A673 (cell line): Measurements from ENCODE around the gene SNX24. TPM values are rescaled to one million over a fixed set of nuclear protein-coding genes. Genes with fewer than 3 reads are reported as not detected.
A peak's percentile ranks its signal among the peaks of the same experiment; 100 is the strongest.
"Not testable (repeated sequence)": the region's sequence is repeated elsewhere in the genome, so short reads cannot be mapped to it uniquely, and the experiment has no call there.

Source experiments
- BruUV-seq: library from RNA; stranded (reverse); fragments of 400-500 nt; replicated peaks from 2 replicates; lab custom pipeline; 2021; lab: Mats Ljungman, UMichigan
- CTCF ChIA-PET: fragments of 300-600 bp; sonication (Branson Sonifier 250); formaldehyde crosslinking; loops from one replicate; lab custom pipeline; 2022; ENCODE audit warnings: antibody characterized with exemption; lab: Charles Lee
- POLR2A ChIA-PET: fragments of 300-600 bp; sonication (Branson Sonifier 250); formaldehyde crosslinking; loops from one replicate; lab custom pipeline; 2022; ENCODE audit warnings: antibody characterized with exemption; ENCODE audit not compliant: low non-redundant PET; lab: Charles Lee
- DNase-seq: peaks from one replicate; pipeline ENCODE4 v3.0.0-alpha.2; 2015; ENCODE audit warnings: low spot score
- H3K27ac ChIP-seq: fragments of 200-600 bp; sonication (generic); 2 replicates; pipeline ENCODE4 v1.5.1; 2016; ENCODE audit warnings: mixed run types, low read depth, mild to moderate bottlenecking, mixed read lengths, antibody characterized with exemption, low read length; ENCODE audit not compliant: poor library complexity, severe bottlenecking
- H3K27me3 ChIP-seq: fragments of 200-600 bp; sonication (generic); replicated peaks from 2 replicates; pipeline ENCODE4 v1.6.1; 2017; ENCODE audit warnings: mixed run types, low read depth, mild to moderate bottlenecking, mixed read lengths, antibody characterized with exemption, low read length; ENCODE audit not compliant: insufficient read depth, poor library complexity
- H3K36me3 ChIP-seq: fragments of 200-600 bp; sonication (generic); 2 replicates; pipeline ENCODE4 v1.6.1; 2016; ENCODE audit warnings: mixed run types, mild to moderate bottlenecking, mixed read lengths, antibody characterized with exemption, low read length; ENCODE audit not compliant: insufficient read depth, poor library complexity, severe bottlenecking
- H3K4me1 ChIP-seq: fragments of 200-600 bp; sonication (generic); 2 replicates; pipeline ENCODE4 v1.6.1; 2017; ENCODE audit warnings: mixed run types, mild to moderate bottlenecking, mixed read lengths, antibody characterized with exemption, low read length; ENCODE audit not compliant: insufficient read depth, poor library complexity, severe bottlenecking
- H3K4me3 ChIP-seq: fragments of 200-600 bp; sonication (generic); 2 replicates; pipeline ENCODE4 v1.5.1; 2016; ENCODE audit warnings: low read depth, mixed run types, mild to moderate bottlenecking, mixed read lengths, low read length; ENCODE audit not compliant: poor library complexity, severe bottlenecking
- H3K9me3 ChIP-seq: fragments of 200-600 bp; sonication (generic); 2 replicates; pipeline ENCODE4 v1.6.1; 2016; ENCODE audit warnings: mixed run types, low read depth, mild to moderate bottlenecking, mixed read lengths, antibody characterized with exemption, low read length; ENCODE audit not compliant: poor library complexity, severe bottlenecking
- EZH2 ChIP-seq: fragments of 200-600 bp; sonication (generic); IDR thresholded peaks from 2 replicates; pipeline ENCODE4 v1.6.1; 2017; ENCODE audit warnings: borderline replicate concordance, low read depth, mild to moderate bottlenecking, mixed read lengths, antibody characterized with exemption, low read length; ENCODE audit not compliant: poor library complexity, severe bottlenecking
- intact Hi-C: fragments of 100-400 bp; cut with micrococcal nuclease; formaldehyde crosslinking; loops from one replicate; pipeline ENCODE4 v1.10.0; 2022; ENCODE audit not compliant: unreplicated experiment
- total RNA-seq: library from RNA; stranded (reverse); gene quantifications from 2 replicates; pipeline ENCODE4 v1.2.3, GENCODE V29; 2021
- TF ChIP-seq, protein P1 (sequence below): fragments of 300-800, 200-600 bp; sonication (generic); conservative IDR thresholded peaks from 2 replicates; pipeline ENCODE4 v1.5.1; 2017; ENCODE audit warnings: low read depth, mild to moderate bottlenecking, antibody characterized with exemption, low read length, moderate library complexity, mixed read lengths

The SNX24 gene
- total RNA-seq, 1 experiment from 2014 or later = 13.6 TPM

DNA sequence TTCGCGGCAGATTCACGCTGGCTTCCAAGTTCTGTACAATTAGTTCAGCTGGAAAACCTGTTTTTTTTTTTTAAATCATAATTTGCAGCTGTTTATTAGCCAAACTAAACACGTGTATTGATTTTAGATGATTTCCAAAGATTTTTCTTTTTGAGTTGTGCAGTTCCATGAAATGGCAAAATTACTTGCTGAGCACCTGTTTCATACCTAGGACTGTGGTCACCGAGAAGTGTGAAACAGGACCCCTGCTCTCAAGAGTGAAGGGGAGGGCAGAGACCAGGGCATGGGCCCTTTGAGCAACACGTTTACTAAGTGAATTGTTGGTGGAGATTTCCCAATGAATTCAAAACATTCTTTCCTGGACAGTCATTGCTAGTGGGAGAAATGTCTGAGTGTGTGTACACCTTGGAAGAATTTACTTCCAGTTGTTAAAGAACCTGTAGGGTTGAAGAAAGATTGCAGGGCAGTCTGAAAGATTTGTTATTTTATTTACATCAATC is 688 bp downstream of the SNX24 start:
- Histone ChIP-seq H3K27ac (peak overlapping the region; percentile 32), H3K4me3 (peak overlapping the region; percentile 69), H3K4me1 (peaks cover 8% of the 10 kb centered on the region), H3K9me3 (no peaks in the 10 kb centered on the region), H3K27me3 (no peaks in the 10 kb centered on the region), H3K36me3 (no peaks in the 10 kb centered on the region)
- DNase-seq = no peak
- ChIA-PET POLR2A (no interaction called here), CTCF (interaction anchor here (0.7 kb wide), 1 partner anchor 50 kb away, joined by 3 read pairs; no protein-coding TSS in a partner anchor)
- TF ChIP-seq, protein P1, sequence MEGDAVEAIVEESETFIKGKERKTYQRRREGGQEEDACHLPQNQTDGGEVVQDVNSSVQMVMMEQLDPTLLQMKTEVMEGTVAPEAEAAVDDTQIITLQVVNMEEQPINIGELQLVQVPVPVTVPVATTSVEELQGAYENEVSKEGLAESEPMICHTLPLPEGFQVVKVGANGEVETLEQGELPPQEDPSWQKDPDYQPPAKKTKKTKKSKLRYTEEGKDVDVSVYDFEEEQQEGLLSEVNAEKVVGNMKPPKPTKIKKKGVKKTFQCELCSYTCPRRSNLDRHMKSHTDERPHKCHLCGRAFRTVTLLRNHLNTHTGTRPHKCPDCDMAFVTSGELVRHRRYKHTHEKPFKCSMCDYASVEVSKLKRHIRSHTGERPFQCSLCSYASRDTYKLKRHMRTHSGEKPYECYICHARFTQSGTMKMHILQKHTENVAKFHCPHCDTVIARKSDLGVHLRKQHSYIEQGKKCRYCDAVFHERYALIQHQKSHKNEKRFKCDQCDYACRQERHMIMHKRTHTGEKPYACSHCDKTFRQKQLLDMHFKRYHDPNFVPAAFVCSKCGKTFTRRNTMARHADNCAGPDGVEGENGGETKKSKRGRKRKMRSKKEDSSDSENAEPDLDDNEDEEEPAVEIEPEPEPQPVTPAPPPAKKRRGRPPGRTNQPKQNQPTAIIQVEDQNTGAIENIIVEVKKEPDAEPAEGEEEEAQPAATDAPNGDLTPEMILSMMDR = no peak
- no peak for TF ChIP-seq EZH2
- intact Hi-C loops = no loop called here
- no TSS peak for BruUV-seq

DNA sequence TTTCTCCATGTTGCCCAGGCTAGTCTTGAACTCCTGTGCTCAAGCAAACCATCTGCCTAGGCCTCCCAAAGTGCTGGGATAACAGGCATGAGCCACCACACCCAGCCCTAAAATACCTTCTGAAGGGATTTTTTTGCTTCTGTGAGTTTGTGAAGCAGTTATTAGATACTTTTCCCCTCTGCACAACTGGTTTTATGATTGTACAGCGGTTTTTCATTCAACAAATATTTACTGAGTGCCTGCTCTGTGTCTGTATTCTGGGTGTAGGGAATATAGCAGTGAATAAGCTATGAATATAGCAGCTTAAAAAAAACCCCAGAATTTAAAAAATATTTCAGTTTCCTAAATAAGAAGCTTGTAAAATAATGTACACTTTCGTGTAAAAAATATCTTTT is 2.3 kb downstream of the SNX24 start:
- ChIA-PET POLR2A (interaction anchor here (0.6 kb wide), 1 partner anchor 20 kb away, joined by 3 read pairs; no protein-coding TSS in a partner anchor), CTCF (no interaction called here)
- Histone ChIP-seq H3K4me1 (peaks cover 8% of the 10 kb centered on the region), H3K9me3 (no peaks in the 10 kb centered on the region), H3K36me3 (no peaks in the 10 kb centered on the region), H3K4me3 (no peak overlapping the region), H3K27me3 (no peaks in the 10 kb centered on the region), H3K27ac (no peak overlapping the region)
- intact Hi-C loops = no loop called here
- no peak for DNase-seq
- BruUV-seq = no TSS peak
- no peak for TF ChIP-seq EZH2
- TF ChIP-seq, protein P1 = no peak

DNA sequence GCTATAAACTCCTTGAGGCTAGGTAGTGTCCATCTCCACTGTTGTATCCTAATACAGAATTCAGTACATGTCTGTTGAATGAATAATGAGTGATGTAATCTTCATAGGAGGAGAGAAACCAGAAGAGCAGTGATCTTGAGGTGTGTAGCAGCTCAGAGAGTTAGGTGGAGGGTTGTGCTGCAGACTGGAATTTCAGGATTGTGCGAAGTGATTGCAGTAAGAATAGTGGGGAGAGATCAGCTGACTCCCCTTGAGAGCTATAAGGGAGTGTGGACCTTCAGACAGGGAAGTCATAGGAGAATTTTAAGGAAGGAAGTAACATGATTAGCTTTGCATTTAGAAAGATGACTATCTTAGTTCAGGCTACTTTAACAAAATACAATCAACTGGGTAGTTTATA is 4.4 kb downstream of the SNX24 start:
- Histone ChIP-seq H3K4me1 (peaks cover 4% of the 10 kb centered on the region), H3K36me3 (no peaks in the 10 kb centered on the region), H3K27me3 (no peaks in the 10 kb centered on the region), H3K9me3 (no peaks in the 10 kb centered on the region), H3K27ac (no peak overlapping the region), H3K4me3 (no peak overlapping the region)
- intact Hi-C loops = no loop called here
- no peak for DNase-seq
- ChIA-PET CTCF (no interaction called here), POLR2A (no interaction called here)
- BruUV-seq = no TSS peak
- no peak for TF ChIP-seq EZH2
- TF ChIP-seq, protein P1 = no peak

DNA sequence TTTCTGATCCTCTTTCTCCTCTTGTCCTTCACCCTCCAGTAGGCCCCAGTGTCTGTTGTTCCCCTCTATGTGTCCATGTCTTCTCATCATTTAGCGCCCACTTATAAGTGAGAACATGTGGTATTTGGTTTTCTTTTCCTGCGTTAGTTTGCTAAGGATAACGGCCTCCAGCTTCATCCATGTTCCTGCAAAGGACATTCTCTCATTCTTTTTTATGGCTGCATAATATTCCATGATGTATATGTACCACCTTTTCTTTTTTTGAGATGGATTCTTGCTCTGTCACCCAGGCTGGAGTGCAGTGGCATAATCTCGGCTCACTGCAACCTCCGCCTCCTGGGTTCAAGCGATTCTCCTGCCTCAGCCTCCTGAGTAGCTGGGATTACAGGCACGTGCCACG is 12.1 kb downstream of the SNX24 start:
- H3K36me3 ChIP-seq, H3K4me1 ChIP-seq, POLR2A ChIA-PET, H3K27ac ChIP-seq, DNase-seq, BruUV-seq, H3K27me3 ChIP-seq, H3K4me3 ChIP-seq, H3K9me3 ChIP-seq, intact Hi-C loops, CTCF ChIA-PET: not testable (repeated sequence)
